Mucosa of descending colon (tissue), 3 donors: ENCODE measurements around the gene PTPRN2. TPM values are rescaled to one million over a fixed set of nuclear protein-coding genes. Genes with fewer than 3 reads are reported as not detected.
"Not testable (repeated sequence)": the region's sequence is repeated elsewhere in the genome, so short reads cannot be mapped to it uniquely, and the experiment has no call there.

Source experiments
- ATAC-seq: fragments of 200-7000 bp; cut with Tn5 transposase; one replicate; pipeline ENCODE4 v1.9.1; 2020; ENCODE audit warnings: mild to moderate bottlenecking, moderate library complexity
- DNase-seq, 3 donors: peaks; one replicate each; pipeline ENCODE4 v3.0.0-alpha.2; 2020
- H3K36me3 ChIP-seq: fragments of 200-600 bp; one replicate; pipeline ENCODE4 v1.8.0; 2021; ENCODE audit warnings: low read depth, mild to moderate bottlenecking
- H3K4me1 ChIP-seq: fragments of 200-600 bp; one replicate; pipeline ENCODE4 v1.8.0; 2021; ENCODE audit warnings: low read depth, mild to moderate bottlenecking
- H3K4me3 ChIP-seq: fragments of 200-600 bp; one replicate; pipeline ENCODE4 v1.8.0; 2021; ENCODE audit warnings: mild to moderate bottlenecking
- H3K9me3 ChIP-seq: fragments of 200-600 bp; one replicate; pipeline ENCODE4 v1.8.0; 2021; ENCODE audit warnings: mild to moderate bottlenecking
- CTCF ChIP-seq: fragments of 200-600 bp; IDR thresholded peaks from one replicate; pipeline ENCODE4 v1.8.0; 2022; ENCODE audit warnings: antibody characterized with exemption, mild to moderate bottlenecking
- intact Hi-C, 2 donors: fragments of 100-400 bp; cut with DNase I in 1 of 2; cut with micrococcal nuclease in 1 of 2; formaldehyde crosslinking; loops; one replicate each; pipeline versions ENCODE4 v1.11.0 to v1.11.1; 2022; cut with DNase I, micrococcal nuclease
- total RNA-seq, 3 donors: library from RNA; stranded (reverse); fragmentation: NEBNext Ultra II Directional in 2 of 3; extraction: Animal tissue kit (Norgen Biotek cat#: 25700) in 2 of 3; gene quantifications; one replicate each; pipeline versions ENCODE4 v1.2.1 to v1.2.4, GENCODE V29; 2021 to 2023
- donor health status: DM: no; HTN: no; CAD: no; lungs with moderate emphysema.
- donor health status: DM: no; HTN: no; CAD: no.
- donor health status: DM: no; HTN: yes; CAD: no.

PTPRN2 gene
- total RNA-seq, 3 donors from 2014 or later: 12.5 to 28.0 (median 26.2) TPM

DNA sequence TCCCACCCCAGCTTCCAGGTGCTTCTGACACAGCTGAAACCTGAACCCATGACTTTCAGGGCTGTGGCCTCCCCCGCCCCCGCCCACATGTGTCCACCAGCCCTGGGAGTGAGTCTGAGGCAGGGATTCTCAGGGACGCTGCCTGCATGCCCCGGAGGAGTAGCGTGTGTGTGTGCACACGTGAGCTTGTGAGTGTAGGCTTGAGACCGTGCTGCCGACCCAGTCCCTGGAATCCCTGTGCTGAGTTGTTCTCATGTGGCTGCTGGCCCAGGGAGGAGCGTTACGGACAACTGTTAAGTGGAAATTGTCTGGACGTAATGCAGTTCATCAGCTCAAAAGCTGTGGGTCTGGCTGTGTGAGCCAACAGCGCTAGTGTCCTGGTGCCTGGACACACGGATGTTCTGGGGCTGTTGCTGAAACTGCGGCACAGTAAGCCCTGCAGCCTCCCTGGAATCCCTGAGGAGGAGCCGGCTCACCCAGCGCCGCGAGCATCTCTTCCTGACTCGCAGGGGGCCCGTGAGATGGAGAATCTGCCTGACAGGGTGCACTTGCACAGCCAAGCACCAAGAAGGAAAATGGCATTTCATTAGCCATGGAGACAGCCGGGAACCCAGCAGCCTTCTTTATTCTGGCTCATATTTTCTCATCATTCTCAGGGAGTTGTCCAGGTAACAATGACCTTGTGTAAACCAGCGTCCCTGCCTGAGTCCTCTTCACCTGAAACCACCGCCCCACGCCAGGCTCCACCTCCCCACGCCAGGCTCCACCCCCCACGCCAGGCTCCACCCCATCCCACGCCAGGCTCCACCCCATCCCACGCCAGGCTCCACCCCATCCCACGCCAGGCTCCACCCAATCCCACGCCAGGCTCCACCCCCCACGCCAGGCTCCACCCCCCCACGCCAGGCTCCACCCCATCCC, 603.9 kb downstream of the PTPRN2 start:
- DNase-seq (no peak), ATAC-seq (no peak)
- H3K9me3 ChIP-seq: no peaks in the 10 kb centered on the region
- TF ChIP-seq CTCF: no peak
- intact Hi-C loops: no loop called here
- no peaks in the 10 kb centered on the region for H3K4me1 ChIP-seq
- no peaks in the 10 kb centered on the region for H3K36me3 ChIP-seq
- no peak overlapping the region for H3K4me3 ChIP-seq

DNA sequence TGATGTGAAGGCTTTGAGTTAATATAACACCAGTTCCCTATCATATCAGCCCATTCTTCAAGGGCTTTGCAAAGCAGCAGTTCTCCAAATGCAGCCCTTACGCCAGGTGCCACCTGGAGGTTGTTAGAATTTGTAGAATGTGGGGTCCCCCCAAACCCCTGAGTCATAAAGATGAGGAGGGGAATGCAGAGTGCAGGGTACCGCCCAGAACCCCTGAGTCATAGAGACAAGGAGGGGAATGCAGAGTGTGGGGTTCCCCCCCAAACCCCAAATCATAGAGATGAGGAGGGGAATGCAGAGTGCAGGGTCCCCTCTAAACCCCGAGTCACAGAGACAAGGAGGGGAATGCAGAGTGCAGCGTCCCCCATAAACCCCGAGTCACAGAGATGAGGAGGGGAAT, 605.8 kb downstream of the PTPRN2 start:
- Histone ChIP-seq H3K36me3 (no peaks in the 10 kb centered on the region), H3K4me1 (no peaks in the 10 kb centered on the region), H3K4me3 (no peak overlapping the region), H3K9me3 (no peaks in the 10 kb centered on the region)
- TF ChIP-seq CTCF: no peak
- ATAC-seq (no peak), DNase-seq (no peak)
- intact Hi-C loops: no loop called here

- H3K4me1 ChIP-seq: no peaks in the 10 kb centered on the region
- ATAC-seq (no peak), DNase-seq (no peak)
- no peak overlapping the region for H3K4me3 ChIP-seq
- intact Hi-C loops: no loop called here
- TF ChIP-seq CTCF: no peak
- H3K36me3 ChIP-seq: no peaks in the 10 kb centered on the region
- H3K9me3 ChIP-seq: no peaks in the 10 kb centered on the region
Observed at GRCh38 chr7:157980774-157981173, 606.8 kb downstream of the PTPRN2 start.

- H3K9me3 ChIP-seq, H3K4me1 ChIP-seq, ATAC-seq, DNase-seq, intact Hi-C loops, H3K36me3 ChIP-seq, H3K4me3 ChIP-seq: not testable (repeated sequence)
Observed at GRCh38 chr7:157980341-157980731, 607.3 kb downstream of the PTPRN2 start.

GRCh38 chr7:157979636-157980340, 607.8 kb downstream of the PTPRN2 start:
- H3K4me1 ChIP-seq: no peaks in the 10 kb centered on the region
- no peaks in the 10 kb centered on the region for H3K36me3 ChIP-seq
- peaks cover 5% of the 10 kb centered on the region for H3K9me3 ChIP-seq
- DNase-seq (no peak), ATAC-seq (no peak)
- intact Hi-C loops: no loop called here
- H3K4me3 ChIP-seq: no peak overlapping the region
- no peak for TF ChIP-seq CTCF

DNA sequence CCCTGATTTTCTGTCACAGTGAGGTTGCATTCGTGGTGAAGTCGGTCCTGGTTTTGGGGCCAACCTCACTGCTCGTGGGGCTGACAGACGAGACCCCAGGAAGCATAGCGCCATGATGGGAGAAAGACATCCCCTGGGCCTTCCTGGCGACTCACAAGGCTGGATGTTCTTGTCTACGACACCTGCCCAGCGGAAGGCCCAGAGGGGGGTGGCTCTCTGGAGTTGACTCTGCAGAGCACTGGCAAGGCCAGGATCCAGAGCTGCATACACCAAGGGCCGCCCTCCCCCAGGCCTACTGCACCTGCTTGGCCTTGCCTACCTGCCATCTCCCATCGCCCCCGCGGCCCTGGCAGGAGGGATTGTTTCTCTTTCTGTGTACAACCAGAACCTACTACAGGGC, 608.9 kb downstream of the PTPRN2 start:
- H3K4me1 ChIP-seq: no peaks in the 10 kb centered on the region
- no peak for ATAC-seq
- H3K36me3 ChIP-seq: no peaks in the 10 kb centered on the region
- peaks cover 15% of the 10 kb centered on the region for H3K9me3 ChIP-seq
- intact Hi-C loops: no loop called here
- DNase-seq: no peak
- no peak overlapping the region for H3K4me3 ChIP-seq
- TF ChIP-seq CTCF: no peak
